ENCODE results near the gene CCDC12. TPM values are rescaled to one million over a fixed set of nuclear protein-coding genes. Genes with fewer than 3 reads are reported as not detected.

CCDC12 gene
- polyA plus RNA-seq, 1 donor: 45.4 TPM

DNA sequence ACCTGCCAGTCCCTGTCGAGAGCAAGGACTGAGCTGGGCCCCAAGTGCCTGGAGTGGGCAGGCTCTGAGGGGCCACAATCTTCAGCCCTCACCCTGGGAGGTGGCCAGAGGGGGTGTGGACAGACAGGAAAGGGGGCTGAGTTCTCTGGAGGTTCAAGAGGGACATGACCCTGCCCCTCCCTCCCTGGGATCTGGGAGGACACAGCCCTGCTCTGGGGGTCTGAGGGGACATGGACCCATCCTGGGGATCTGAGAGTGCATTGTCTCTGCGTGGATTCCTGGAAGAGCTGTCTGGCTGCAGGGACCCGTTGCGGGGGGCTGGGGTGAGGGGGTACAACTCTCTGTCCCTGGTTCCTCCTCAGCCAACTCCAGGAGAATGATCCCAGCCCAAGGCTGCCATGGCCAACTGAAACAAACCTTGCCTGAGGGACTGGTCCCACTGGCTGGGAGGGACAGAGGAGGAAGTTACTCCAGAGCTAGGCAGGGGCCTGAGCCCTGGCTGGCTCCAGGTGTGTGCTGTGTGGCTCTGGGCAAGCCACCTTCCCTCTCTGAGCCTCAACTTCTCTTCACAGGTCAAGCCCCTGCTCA is 70.0 kb downstream of the CCDC12 start:
- no peak for DNase-seq

DNA sequence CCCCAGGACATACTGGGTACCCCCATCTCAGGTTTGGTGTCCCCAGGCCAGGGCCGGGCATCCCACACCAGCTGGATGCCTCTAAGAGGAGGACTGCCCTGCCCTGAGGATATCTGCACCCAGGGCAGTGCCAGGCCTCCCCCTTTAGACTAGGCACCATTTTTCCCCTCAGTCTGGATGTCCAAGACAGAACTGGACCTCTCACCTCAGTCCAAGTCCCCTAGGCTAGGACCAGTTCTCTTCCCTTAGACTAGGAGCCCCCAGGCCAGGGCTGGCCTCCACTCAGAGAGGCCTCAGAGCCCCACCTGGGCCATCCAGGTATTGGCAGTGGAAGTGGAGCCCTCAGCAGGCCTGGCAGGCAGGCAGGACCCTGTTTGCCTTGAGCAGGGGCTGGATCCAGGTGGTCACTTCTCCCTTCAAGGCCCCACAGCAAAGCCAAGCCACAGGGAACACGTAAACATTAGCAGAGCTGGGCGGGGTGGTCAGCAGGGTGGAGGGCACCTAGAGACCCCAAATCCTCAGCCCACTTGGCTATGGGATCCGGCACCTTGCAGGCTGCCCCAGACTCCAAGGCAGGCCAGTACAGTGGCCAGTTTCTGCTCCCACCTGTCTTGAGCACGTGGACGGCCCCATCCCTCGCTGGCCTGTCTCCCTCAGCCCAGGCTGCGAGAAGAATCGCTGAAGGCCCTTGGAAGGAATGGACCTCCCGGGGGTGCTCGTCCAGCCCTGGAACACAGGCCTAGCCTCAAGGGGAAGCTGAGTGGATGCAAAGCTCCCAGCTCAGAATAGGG is 70.7 kb downstream of the CCDC12 start:
- DNase-seq: no peak

DNA sequence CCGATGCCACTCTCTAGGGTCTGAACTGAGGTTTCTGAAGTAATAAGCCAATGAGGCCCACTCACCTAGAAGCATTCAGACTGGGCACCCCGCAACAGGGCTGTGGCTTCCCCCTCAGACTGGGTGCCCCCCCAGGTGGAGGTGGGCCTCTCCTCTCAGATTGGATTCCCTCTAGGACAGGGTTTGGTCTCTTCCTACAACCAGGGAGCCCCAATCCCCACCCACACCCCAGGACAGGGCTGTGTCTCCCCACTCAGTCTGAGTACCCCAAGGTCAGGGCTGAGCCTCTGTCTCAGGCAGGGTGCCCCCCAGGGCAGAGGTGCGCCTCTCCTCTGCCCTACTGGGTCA is 71.4 kb downstream of the CCDC12 start:
- no peak for DNase-seq

DNA sequence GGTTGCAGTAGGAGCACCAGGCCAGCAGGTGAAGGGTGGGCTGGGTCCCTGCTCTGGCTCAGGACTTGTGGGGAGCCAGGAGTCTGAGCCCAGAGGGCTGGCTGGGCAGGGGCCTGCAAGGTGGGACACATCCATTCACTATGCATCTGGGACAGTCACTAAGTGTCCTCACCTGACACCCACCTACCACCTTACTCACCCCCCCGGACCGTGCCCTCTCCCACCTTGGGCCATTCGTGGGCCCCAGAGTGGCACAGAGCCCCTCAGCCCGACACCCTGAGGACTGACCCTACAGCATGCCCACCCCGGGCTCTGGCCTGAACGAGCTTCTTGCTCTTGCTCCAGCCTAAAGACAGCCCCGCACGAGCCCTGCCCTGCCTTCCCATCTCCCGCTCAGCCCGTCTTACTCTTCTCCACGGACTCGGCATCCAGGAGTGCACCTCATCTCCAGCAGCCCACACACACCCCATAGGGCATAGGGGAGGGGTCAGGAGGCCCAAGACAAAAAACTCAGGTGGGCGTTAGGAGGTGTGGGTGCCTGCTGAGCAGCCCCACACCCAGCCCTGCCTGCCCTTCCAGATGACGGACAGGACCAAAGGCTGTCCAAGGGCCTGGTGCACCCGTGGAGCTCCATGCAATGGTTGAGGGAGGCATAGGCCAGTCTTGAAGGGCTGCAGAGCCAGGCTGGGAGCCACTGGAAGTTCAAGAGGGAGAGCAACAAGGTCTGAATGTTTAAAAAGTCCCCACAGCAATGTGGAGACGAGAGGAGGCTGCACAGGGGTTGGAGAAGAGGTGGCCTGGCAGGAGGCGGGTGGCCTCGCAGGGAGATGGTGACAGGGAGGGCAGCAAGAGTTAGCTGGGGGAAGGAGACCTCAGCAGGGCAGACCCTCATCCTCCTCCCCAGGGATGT is 72.0 kb downstream of the CCDC12 start:
- no peak for DNase-seq

DNA sequence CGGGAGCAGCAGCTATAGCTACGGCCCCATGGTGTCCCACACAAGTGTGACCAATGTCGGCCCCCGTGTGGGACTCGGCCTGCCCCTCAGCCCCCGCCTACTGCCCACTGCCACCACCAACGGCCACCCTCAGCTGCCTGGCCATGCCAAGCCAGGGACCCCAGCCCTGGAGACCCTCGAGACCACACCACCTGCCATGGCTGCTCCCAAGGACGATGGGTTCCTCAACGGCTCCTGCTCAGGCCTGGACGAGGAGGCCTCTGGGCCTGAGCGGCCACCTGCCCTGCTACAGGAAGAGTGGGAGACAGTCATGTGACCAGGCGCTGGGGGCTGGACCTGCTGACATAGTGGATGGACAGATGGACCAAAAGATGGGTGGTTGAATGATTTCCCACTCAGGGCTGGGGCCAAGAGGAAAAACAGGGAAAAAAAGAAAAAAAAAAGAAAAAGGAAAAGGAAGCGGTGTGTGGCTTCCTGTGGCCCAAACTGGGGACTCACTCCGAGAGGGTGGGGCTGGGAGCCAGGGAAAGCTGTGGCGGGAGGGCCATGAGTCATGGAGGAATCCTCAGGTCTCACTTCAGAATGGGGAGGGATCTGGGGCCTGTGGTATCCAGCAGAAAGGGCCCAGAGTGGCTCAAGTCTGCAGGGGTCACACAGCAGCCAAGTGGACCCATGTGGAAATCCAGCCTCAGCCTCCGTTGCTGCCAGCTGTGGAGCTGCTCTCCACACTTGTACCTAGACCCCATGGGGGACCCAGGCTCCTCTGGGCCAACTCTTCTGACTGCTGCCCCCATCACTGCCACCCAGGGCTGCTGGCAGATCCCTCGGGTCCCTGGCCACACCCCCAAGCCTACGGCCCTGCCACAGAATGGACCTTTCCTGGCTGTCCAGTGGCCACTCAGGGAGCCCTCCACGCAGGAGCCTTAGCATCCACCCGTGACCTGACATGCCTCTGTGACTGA is 72.9 kb downstream of the CCDC12 start:
- DNase-seq: no peak

DNA sequence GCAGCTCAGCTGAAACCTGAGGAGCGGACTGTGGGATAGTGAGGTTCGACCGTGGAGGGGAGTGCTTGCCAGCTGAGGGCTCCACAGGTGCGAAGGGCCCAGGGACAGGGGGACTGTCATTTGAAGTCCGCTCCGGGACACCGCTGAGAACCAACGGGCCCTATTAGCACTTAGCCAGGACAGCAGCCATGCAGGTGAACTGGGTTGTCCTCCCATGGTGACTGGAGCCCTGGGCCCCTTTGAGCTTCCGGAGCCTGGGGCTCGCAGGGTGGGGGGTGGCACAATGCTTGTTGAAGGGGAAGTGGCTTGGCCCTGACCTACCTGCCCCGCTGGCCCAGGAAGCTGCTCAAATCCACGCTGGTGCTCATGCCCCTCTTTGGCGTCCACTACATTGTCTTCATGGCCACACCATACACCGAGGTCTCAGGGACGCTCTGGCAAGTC is 74.3 kb downstream of the CCDC12 start:
- no peak for DNase-seq

DNA sequence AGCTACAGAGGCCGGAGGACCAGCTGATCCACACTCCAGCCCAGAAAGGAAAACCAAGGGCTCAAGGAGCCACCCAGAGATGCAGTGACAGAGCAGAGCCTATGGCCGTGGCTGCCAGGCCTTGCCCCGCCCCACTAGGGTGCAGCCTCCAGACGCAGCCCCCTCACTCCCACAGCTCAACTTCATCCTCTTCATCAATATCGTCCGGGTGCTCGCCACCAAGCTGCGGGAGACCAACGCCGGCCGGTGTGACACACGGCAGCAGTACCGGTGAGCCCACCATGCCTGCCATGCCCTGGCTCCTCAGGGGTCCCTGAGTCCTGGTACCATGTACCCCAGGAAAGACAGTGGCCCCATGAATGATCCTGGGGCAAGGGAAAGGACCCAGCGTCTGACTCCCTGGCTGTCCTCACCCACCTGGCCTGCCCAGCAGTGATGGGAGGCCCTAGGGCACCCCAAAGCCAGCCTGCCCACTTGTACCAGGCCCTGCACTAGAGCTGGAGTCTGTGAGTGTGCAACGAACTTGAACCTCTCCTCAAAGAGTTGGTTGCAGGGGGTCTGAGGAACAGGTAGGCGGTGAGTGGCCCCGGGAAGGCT is 74.9 kb downstream of the CCDC12 start:
- DNase-seq: no peak

DNA sequence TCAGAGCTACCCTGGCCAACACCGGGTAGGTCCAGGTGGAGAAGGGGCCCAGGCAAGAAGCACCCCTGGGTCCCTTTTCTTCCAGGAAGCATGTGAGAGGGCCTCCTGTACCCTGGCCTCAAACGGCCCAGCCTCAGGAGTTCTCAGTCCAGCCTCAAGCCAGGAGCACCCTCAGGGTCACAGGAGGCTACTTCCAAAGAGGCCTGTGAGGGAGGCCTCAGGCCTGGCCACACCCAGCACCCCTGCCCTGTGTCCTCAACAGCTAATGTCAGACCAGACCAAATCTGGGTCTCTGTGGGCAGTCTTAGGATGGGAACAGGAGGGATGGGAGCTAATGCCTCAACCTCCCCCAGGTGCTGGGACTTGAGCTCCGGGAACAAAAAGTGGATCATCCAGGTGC is 75.5 kb downstream of the CCDC12 start:
- DNase-seq: no peak

DNA sequence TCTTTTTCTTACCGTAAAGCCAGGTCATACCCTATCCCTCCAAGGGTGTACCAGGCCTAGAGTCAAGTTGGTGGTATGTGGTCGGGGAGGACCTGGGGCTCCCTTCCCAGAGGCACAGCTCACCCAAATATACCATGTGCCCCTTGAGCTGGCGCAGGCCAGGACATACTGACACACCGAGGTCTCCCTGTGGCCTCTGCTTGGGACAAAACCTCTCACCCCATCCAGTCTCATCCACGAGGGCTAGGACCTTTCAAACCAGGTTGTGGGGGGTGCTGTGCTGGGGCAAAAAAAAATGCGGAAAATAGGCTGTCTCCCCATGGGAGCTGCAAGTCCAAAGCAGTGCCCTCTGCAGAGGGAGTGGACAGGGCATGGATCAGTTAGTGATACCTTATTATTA is 76.2 kb downstream of the CCDC12 start:
- no peak for DNase-seq

DNA sequence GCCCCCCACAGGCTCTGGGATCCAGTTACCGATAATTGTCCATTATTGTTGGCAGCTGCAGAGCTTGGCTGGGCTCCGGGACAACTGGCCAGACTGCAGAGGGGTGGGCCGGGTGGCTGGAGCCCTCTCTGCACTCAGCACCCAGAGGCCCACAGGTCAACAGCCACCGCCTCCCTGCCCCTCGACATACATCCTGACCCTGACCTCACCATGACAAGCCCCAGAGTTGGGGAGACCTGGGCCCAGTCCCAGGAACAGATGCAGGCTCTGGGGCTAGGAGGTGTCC is 76.6 kb downstream of the CCDC12 start:
- no peak for DNase-seq

DNA sequence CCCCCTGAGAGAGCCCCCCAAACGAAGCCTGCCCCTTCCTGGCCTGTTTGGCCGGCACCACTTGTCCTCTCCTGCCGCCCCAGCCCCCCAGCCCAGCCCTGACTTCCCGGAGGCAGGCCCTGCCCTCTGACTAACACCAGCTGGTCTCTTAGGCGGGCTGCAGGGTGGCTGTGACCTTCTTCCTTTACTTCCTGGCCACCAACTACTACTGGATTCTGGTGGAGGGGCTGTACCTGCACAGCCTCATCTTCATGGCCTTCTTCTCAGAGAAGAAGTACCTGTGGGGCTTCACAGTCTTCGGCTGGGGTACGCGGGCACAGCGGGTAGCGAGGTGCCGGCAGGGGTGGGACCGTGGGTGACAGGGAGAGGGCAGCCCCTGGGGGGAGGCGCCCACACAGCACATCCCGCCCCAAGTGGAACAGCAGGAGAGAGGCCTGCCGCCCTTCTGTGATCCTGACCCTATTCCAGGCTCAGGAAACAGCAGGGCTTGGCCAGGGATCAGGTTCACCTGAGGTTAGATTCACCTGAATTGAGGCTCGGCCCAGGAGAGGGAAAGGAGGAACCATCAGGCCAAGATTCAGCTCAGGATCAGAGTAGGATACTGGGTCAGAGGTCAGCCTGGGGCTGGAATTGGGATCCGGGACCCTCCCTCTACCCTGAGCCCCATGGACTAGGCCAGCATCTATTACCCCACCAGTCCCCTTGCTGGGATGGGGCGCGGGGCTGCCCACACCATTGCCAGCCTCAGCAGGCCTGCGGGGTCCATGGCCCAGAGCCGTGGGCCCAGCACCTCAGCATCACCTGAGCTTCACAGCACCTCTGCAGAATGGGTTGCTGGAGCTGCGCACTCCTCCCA is 77.2 kb downstream of the CCDC12 start:
- DNase-seq: no peak

DNA sequence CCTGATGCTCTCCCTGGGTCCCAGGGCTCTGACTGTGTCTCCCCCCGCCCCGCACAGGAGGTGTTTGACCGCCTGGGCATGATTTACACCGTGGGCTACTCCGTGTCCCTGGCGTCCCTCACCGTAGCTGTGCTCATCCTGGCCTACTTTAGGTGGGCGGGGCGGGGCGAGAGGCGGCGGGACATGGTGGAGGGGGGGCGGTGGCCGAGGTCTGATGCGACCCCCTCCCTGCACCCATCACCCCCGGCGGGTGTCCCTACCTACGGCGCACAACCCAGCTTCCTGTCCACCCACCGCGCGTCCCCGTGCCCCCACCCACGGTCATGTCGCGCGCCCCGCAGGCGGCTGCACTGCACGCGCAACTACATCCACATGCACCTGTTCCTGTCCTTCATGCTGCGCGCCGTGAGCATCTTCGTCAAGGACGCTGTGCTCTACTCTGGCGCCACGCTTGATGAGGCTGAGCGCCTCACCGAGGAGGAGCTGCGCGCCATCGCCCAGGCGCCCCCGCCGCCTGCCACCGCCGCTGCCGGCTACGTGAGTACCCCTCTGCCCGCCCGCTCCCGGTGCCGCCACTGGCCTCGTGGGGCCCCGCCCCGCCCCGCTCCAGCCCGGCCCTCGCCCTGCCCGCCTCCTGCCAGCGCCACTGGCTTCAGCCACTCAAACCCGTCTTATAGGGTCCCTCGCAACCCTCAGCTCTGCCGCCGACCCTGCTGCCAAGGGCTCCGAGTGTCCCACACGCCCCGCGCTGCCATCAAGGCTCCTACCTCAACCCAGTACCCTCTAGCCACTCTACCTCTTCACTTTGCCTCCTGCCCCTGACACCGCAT is 78.0 kb downstream of the CCDC12 start:
- no peak for DNase-seq

DNA sequence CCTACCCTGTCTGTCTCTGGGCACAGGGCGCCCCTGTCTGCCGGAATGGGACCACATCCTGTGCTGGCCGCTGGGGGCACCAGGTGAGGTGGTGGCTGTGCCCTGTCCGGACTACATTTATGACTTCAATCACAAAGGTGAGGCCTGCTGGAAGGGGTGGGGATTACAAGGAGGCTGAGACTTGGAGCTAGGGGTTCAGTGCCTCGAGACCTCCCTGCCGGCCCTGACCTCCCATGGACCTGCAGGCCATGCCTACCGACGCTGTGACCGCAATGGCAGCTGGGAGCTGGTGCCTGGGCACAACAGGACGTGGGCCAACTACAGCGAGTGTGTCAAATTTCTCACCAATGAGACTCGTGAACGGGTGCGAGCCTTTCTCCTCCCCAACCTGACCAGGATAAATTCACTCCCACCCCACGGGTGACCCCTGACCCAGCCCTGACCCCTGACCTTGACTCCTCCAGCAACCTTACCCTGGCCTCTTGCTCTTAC is 78.7 kb downstream of the CCDC12 start:
- no peak for DNase-seq

DNA sequence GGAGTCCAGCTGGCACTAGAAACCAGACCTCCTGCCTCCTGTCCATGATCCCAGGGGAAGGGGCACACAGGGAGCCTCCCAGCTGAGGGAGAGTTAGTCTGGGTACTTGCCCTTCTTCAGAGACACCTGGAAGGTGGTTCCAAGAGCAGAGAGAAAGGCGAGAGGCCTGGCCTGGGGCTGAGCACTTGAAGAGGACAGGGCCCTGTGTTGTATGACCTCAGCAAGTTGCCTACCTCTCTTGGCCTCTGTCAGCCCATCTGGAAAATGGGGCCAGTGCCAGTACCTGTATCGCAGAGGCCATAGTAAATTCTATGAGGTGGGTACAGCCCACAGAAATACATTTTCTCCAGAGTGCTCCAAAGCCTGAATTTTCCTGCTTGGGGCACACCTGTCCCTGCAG is 79.5 kb downstream of the CCDC12 start:
- no peak for DNase-seq

DNA sequence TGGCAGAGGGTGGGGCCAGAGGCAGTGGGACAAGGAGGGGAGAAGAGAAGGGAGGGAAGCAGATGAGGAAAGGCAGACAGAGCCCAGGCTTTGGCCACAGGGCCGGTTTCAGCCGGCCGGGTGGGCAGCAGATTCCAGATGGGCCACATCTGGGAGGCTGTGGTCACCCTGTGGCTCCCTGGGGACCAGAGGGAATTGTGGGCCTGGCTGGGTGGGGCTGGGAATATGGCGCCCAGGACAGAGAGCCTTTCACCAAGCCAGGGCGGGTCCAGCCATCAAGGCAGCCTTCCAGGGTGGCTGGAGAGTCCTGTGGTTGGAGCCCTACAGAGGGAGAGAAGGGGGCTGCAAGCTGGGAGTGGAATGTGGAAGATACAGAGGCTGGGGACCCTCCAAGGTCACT is 80.2 kb downstream of the CCDC12 start:
- no peak for DNase-seq

DNA sequence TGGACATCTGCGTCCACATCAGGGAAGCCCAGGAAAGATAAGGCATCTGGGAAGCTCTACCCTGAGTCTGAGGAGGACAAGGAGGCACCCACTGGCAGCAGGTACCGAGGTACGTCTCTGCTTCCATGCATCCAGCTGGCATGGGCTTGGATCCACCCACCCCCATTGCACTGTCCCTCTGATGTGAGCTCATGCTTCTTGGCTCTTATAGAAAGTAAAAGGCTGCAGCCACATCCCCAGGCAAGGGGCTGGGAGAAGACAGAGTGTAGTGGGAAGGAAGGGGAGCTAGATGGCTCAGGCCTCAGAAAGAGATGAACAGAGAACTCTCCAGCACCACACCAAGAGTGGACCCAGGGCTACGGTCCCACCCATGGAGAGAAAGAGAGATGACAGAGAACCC is 80.8 kb downstream of the CCDC12 start:
- DNase-seq: no peak

DNA sequence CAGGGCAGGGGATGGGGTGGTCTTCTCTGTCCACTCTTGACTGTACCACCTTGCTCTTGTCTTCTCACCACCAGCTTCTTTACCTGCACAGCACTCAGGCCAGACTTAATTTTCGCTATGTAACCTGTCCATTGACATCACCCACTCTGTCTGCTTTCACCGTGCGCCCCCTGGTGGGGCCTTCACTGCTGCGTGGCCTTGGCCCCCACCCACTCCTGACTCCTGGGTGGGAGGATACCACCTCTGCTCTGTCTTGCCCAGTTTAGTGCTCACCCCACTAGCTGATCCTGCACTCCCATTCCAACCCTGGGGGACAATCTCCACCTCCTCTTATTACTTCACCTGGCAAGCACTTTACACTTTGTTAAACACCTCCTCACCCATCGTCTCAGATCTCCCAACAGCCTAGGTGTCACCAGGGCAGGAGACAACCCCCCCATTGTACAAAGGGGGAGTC is 81.3 kb downstream of the CCDC12 start:
- DNase-seq: no peak

DNA sequence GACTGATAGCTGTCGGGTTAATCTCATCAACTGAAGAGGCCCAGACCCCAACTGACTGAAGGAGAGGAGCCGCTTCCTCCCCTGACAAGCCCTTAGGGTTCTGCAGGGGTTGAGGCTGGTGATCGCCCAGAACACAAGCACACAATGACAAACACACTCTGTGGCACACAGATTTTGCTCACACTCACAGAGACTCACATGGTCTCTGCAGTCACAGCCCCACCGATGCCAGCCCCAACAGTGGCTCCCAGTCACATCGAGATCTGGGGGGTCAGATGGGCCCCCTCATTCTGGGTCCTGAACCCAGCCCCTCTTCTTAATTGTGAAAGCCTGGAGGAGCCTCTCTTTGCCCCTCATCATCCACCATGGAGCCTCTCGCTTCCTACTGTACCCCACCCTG is 82.3 kb downstream of the CCDC12 start:
- no peak for DNase-seq

DNA sequence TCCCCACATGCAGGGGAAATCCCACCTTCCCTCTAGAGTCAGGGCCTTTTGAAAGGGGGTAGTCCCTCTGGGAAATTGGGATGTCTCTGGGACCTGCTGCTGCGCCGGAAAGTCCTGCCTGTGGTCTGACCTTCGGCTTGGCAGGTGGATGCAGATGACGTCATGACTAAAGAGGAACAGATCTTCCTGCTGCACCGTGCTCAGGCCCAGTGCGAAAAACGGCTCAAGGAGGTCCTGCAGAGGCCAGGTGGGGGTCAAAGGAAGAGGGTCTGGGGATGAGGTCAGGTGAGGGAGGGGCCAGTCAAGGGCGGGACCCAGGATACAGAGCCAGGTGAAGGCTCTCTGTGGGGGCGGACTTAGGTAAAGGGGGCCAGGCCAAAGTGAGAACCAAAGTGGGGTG is 82.8 kb downstream of the CCDC12 start:
- no peak for DNase-seq
